Inflammatory macrophage (primary cell): ENCODE measurements around the gene RPA1.

Experiments
- DNase-seq, 2 donors: peaks; one replicate each; pipeline ENCODE4 v3.0.0-alpha.2; 2020 to 2022

RPA1 gene

GRCh38 chr17:1942666-1943435 lies 113.0 kb downstream of the RPA1 start:
- DNase-seq = no peak

GRCh38 chr17:1943436-1943831 lies 113.6 kb downstream of the RPA1 start:
- no peak for DNase-seq

- no peak for DNase-seq
Measured at GRCh38 chr17:1945621-1946020, 115.8 kb downstream of the RPA1 start.

- no peak for DNase-seq
Measured at GRCh38 chr17:1946021-1946932, 116.5 kb downstream of the RPA1 start.

- DNase-seq = no peak
Measured at GRCh38 chr17:1947229-1947742, 117.5 kb downstream of the RPA1 start.

- DNase-seq = no peak
Measured at GRCh38 chr17:1947743-1948516, 118.1 kb downstream of the RPA1 start.

GRCh38 chr17:1948517-1948825 lies 118.7 kb downstream of the RPA1 start:
- no peak for DNase-seq
